AG04449 (cell line): ENCODE data around the gene APEX2.

Experiments
- CTCF ChIA-PET: fragments of 350-600 bp; formaldehyde crosslinking; extraction: SDS; loops from one replicate; lab custom pipeline; 2021; ENCODE audit warnings: antibody characterized with exemption; lab: Yijun Ruan, JAX
- POLR2A ChIA-PET: fragments of 400-600, 350-600 bp; formaldehyde crosslinking; extraction: SDS; loops from one replicate; lab custom pipeline; 2020; ENCODE audit warnings: antibody characterized with exemption, inconsistent platforms; lab: Yijun Ruan, JAX
- DNase-seq: peaks from one replicate; pipeline ENCODE4 v3.0.0-alpha.2; 2010; ENCODE audit warnings: low read depth, low spot score
- H3K4me3 ChIP-seq: 2 replicates; pipeline ENCODE4 v1.5.1; 2011; ENCODE audit warnings: low read depth, mild to moderate bottlenecking, control low read depth, low read length
- TF ChIP-seq, protein P1 (sequence below): IDR thresholded peaks from one replicate; pipeline ENCODE4 v1.5.1; 2011; ENCODE audit warnings: mild to moderate bottlenecking, moderate library complexity, low read length, control low read depth, inconsistent platforms; ENCODE audit not compliant: insufficient read depth; ENCODE audit errors: missing control alignments

APEX2 gene

DNA sequence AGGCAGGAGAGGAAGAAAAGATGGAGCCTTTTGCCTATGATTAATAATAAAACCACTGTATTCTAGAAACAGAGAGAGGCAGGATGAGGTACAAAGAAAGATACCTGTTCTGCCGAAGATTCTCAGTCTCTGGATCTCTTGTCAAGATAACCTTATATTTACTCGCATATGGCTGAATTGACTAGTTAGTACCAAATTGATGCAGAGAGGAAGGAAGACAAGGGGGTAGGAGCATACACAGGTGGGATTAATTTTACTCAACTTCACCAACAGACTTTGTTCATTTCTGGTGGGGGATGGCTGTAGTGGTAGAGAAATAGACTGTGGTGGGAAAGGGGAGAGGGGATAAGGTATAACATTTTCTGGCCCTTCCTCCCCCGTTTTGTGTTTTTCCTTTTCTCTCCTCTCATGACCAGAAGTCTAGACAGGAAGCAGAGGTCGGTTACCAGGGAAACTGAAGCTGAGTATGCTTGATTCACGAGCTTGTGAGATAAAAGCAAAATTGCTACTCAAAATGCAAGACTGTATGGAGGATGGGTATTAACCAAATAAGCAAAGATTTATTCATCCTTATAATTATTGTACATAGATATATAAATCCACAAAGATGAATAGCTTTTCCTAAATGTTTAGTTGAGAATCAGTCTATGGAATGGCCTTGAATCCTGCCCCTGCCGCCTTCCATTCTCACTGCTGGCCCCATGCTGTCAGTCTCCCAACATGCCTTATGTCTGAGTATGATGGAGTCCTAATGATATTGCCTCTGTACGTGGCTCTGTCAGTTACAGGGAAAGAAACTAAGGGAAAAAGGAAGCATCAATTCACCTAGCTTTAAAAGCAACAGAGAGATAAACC lies 56.9 kb downstream of the APEX2 start:
- TF ChIP-seq, protein P1, sequence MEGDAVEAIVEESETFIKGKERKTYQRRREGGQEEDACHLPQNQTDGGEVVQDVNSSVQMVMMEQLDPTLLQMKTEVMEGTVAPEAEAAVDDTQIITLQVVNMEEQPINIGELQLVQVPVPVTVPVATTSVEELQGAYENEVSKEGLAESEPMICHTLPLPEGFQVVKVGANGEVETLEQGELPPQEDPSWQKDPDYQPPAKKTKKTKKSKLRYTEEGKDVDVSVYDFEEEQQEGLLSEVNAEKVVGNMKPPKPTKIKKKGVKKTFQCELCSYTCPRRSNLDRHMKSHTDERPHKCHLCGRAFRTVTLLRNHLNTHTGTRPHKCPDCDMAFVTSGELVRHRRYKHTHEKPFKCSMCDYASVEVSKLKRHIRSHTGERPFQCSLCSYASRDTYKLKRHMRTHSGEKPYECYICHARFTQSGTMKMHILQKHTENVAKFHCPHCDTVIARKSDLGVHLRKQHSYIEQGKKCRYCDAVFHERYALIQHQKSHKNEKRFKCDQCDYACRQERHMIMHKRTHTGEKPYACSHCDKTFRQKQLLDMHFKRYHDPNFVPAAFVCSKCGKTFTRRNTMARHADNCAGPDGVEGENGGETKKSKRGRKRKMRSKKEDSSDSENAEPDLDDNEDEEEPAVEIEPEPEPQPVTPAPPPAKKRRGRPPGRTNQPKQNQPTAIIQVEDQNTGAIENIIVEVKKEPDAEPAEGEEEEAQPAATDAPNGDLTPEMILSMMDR: no peak
- no peak overlapping the region for H3K4me3 ChIP-seq
- POLR2A ChIA-PET: no interaction called here
- CTCF ChIA-PET: interaction anchor here (0.7 to 1.3 kb wide), 7 partner anchors 47 to 1426 kb away, joined by 3 to 15 read pairs (median 4); no protein-coding TSS in a partner anchor
- DNase-seq: no peak

DNA sequence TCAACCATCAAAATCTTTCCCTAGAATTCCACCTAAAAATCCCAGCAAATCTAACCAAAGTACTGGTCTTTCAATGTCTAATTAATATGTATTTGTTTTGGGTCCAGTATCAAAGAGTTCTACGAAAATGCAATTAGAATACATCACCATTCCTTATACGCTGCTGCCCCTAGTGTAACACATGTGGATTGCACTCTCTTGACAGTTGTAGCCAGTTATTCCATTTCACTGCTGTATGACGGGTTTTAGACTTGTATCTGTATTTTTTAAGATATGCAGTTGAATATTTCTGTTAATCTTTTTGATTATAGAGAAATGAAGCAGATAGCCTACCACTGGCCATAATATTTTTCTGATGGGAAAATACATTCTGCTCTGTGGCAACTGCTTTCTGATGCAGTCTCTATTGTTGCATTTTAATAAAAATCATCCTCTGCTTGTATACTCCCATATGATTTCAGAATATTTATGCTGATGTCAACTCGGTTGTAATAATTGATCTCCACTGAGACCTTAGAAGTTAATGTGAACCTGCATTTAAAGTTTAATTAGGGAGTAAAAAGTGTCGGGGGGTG lies 57.6 kb downstream of the APEX2 start:
- CTCF ChIA-PET: interaction anchor here (1.0 to 1.3 kb wide), 5 partner anchors 48 to 1427 kb away, joined by 3 to 15 read pairs (median 5); no protein-coding TSS in a partner anchor
- POLR2A ChIA-PET: no interaction called here
- TF ChIP-seq, protein P1: peak; percentile 65
- H3K4me3 ChIP-seq: no peak overlapping the region
- no peak for DNase-seq
